HG03159 (cell line): Measurements from ENCODE around the gene NEU2.
A peak's percentile ranks its signal among the peaks of the same experiment; 100 is the strongest.
"Not testable (repeated sequence)": the region's sequence is repeated elsewhere in the genome, so short reads cannot be mapped to it uniquely, and the experiment has no call there.

Experiments used
- ATAC-seq: cut with Tn5 transposase; IDR thresholded peaks from one replicate; pipeline ENCODE4 v1.9.1; 2021; ENCODE audit warnings: mild to moderate bottlenecking, moderate library complexity; ENCODE audit not compliant: unreplicated experiment

NEU2 gene

DNA sequence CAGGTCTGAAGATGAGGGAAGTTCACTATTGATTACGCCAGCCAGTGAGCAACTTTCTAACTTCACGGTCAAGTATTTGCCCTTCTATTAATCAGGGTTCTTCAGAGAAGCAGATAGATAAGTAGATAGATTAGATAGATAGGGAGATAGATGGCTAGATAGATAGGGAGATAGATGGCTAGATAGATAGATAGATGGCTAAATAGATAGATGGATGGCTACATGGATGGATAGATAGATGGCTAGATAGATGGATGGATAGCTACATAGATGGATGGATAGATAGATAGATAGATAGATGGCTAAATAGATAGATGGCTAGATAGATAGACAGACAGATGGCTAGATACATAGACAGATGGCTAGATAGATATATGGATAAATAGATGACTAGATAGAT, 22.9 kb downstream of the NEU2 start:
- no peak for ATAC-seq

DNA sequence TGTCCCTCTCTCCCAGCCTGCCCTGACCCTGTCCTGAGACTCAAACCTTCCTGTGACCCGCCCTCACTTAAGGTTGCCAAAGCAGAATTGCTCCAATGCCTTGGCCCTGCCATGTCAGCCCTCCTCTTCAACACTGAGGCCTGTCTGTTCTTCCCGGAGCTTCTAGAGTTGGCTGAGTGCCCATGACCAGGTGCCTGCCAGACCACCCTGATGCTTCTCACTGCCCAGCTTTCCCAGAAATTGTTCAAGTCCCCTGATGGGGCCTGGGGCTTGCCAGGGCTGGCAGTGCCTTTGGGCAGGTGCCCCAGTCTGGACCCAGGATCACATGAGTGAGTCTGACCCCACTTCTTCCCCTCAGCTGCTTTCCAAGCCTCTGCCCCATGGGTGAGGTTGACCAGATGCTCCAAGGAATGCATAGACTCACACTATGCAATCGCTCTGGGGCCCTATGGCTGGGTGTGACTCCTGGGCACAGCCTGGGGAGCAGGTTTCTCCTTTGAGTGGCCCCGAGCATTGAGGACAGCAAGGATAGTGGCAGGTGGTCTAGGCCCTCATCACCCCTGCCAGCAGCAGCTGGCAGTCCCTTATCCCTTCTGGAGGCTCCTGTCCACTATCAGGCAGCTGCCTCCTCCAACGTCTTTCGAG, 24.6 kb downstream of the NEU2 start:
- ATAC-seq: no peak

GRCh38 chr2:233058717-233059546, 26.5 kb downstream of the NEU2 start:
- no peak for ATAC-seq

- no peak for ATAC-seq
These were observed 27.0 kb downstream of the NEU2 start for GRCh38 chr2:233059547-233059796.

DNA sequence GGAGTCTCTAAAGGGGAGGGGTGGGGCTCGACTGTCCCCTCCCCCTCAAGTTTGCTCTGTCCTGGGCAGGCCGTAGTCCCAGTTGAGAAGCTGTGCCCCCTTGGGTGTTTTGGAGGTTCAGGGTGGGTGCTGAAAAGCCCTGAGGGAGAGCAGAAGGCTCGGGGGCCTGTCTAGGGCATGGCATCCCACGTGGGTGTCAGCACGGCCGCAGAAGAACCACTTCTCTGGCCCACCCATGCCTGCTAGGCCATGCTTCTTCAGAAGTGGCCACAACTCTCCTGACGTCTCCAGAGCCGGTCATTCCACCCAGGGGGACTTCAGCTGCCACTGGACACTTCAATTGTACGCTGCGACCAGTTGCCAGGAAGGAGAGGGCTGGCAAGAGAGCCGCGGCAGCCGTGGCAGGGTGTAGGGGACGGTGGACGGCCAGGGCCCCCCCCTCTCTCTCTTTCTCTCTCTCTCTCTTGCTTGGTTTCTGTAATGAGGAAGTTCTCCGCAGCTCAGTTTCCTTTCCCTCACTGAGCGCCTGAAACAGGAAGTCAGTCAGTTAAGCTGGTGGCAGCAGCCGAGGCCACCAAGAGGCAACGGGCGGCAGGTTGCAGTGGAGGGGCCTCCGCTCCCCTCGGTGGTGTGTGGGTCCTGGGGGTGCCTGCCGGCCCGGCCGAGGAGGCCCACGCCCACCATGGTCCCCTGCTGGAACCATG, 27.5 kb downstream of the NEU2 start, which contains the start of gene INPP5D:
Gene INPP5D, plus strand, starts transcription at position 546 of the 704 bp plus-strand sequence. Its CDS starts 137 bp downstream, at position 683.
- ATAC-seq: peak; percentile 51

DNA sequence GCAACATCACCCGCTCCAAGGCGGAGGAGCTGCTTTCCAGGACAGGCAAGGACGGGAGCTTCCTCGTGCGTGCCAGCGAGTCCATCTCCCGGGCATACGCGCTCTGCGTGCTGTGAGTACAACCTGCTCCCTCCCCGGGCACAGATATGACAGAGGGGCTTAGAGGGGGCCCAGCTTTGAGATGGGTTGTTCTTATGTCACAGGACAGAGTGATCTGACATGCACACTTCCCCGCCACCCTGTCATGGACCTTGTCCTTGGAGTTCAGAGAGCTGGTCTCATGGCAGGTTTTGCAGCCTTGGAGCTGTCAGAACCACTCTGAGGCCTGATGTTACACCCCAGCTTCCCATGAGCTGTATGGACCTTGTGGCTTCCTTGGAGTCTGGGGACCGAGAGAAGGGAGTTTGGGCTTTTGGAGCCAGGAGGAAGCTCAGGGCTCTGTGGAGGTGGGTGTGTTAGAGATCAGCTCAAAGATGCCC, 28.1 kb downstream of the NEU2 start:
- no peak for ATAC-seq

- no peak for ATAC-seq
These were observed 28.6 kb downstream of the NEU2 start for GRCh38 chr2:233060980-233061590.

- ATAC-seq: peak; percentile 26
These were observed 29.3 kb downstream of the NEU2 start for GRCh38 chr2:233061591-233062450.

- ATAC-seq: no peak
These were observed 30.0 kb downstream of the NEU2 start for GRCh38 chr2:233062451-233062850.

- ATAC-seq: no peak
These were observed 30.4 kb downstream of the NEU2 start for GRCh38 chr2:233062946-233063268.

DNA sequence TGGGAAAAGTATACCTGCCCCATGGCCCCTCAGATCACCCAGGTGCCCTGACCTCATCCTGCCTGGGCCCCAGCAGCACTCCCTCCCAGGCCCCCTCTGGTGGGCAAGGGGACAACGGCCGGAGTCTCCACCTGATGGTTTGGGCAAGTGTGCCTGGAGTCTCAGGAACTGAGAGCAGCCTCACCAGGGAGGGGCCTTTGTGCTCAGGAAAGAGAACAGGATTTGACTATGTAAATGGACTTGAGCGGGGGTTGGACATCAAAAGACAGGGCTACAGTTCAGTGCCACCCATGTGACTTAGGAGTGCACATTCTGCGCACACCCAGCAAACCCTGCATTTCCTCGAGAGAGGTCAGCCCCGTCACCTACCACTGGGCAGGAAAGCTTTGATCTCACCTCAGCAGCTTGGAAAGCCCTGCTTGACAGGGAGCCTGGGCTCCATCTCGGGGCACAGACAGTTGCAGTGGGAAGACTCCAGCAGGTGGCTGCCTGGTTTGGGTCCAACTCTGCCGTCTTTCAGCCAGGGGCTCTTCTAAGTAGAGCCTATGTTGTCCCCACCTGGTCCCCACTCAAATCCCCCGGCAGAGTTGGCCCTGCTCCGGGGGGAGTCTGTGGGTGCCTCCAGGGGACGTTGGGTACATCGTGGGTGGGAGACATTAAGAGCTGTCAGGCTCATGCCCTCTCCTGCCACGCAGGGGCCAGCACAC, 30.9 kb downstream of the NEU2 start:
- ATAC-seq: peak; percentile 27

DNA sequence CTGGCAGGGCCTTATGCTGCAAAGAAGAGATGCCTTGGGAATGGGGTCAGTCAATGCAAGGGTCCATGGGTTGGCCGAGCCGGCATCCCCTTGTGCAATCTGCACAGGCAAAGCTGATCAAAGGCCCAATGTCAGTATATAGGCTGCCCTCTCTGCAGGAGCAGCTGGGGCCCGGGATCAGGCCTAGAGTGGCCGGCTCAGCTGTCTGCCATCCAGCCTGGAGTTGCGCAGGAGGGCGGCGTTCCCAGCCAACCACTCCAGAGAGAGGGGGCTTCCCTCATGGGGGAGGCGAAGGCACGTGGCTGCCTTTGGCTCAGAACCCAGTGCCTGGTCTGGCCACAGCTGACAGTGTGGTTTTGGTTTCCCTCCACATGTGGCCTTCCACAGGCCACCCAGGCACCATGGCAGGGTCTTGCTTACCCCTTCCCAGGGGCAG, 31.5 kb downstream of the NEU2 start:
- no peak for ATAC-seq

GRCh38 chr2:233064530-233065199, 32.2 kb downstream of the NEU2 start:
- no peak for ATAC-seq

GRCh38 chr2:233065200-233065589, 32.7 kb downstream of the NEU2 start:
- ATAC-seq: not testable (repeated sequence)

GRCh38 chr2:233065954-233066470, 33.5 kb downstream of the NEU2 start:
- no peak for ATAC-seq

- no peak for ATAC-seq
These were observed 36.4 kb downstream of the NEU2 start for GRCh38 chr2:233068762-233069418.

DNA sequence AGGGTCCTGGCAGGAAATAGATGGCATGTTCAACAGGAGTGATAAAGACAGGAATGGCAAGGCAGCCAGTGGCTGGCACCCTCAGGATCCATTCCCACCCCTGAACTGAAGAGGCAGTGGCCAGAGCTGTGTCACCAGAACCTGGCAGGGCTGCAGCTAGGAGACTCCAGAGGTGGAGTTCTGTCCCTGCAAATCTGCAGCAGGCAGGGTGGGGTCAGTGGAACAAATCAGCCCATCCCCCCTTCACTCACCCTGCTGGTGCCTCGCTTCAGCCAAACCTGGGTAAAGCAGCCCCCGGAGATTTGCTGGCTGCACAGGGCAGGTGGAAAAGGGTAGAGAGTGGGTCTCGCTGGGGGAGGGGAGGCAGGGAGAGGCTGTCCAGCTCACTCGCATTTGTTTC, 40.4 kb downstream of the NEU2 start:
- ATAC-seq: no peak

DNA sequence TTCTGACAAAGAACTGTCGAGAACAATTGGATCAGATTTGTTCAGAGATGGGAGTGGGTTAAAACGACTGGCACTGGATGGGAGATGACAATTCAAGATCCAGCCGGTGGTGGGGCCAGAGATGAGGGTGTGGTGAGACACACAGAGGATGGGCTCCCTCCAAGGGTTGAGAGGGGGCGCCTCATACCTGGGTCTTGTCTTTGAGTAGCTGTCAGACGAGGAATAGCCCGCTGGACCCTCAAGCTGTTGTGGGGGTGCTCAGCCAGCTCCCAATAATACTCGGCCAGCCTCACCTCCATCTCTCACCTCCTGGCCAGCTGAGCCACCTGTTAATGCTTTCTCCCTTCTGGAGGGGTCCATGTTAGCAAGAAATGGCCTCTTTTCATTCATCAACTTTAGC, 41.6 kb downstream of the NEU2 start:
- no peak for ATAC-seq
